A549 (cell line): Measurements from ENCODE around the gene SERPINB12. TPM values are rescaled to one million over a fixed set of nuclear protein-coding genes. Genes with fewer than 3 reads are reported as not detected.
A peak's percentile ranks its signal among the peaks of the same experiment; 100 is the strongest.

ENCODE experiments used
- ATAC-seq, 2 experiments: fragments of 200-7000 bp in 1 of 2; fragments of >200 bp in 1 of 2; cut with Nextera tagmentation in 1 of 2; cut with Tn5 transposase in 1 of 2; 3 replicates each; pipeline versions ENCODE4 v1.8.0 to v1.9.1; 2018 to 2020; ENCODE audit warnings: mild to moderate bottlenecking in 1 of 2, moderate library complexity in 1 of 2
- CTCF ChIA-PET: fragments of 300-600 bp; sonication (Branson Sonifier 250); formaldehyde crosslinking; extraction: SDS; loops from one replicate; lab custom pipeline; 2021; ENCODE audit warnings: antibody characterized with exemption, inconsistent platforms; lab: Yijun Ruan, JAX
- POLR2A ChIA-PET: fragments of 350-600 bp; formaldehyde crosslinking; extraction: SDS; loops from one replicate; lab custom pipeline; 2021; ENCODE audit warnings: antibody characterized with exemption, inconsistent platforms; lab: Yijun Ruan, JAX
- DNase-seq, 2 experiments: peaks; one replicate each; pipeline versions ENCODE4 v3.0.0 to v3.0.0-alpha.2; 2011 to 2016; ENCODE audit warnings: low read depth in 1 of 2, low spot score in 1 of 2
- FAIRE-seq: peaks from 2 replicates; lab custom pipeline; 2011; peaks lifted over from hg19 to GRCh38; lab: Jason Lieb, UNC
- H3K27ac ChIP-seq, 2 experiments: fragments of >200 bp; sonication (Bioruptor Twin); formaldehyde crosslinking; 3 replicates each; pipeline ENCODE4 v1.5.1; 2016 to 2017
- H3K4me1 ChIP-seq: fragments of >200 bp; sonication (Bioruptor Twin); formaldehyde crosslinking; 3 replicates; pipeline ENCODE4 v1.6.1; 2016
- H3K4me2 ChIP-seq: fragments of >200 bp; sonication (Bioruptor Twin); formaldehyde crosslinking; 3 replicates; pipeline ENCODE4 v1.6.1; 2016
- H3K4me3 ChIP-seq: fragments of >200 bp; sonication (Bioruptor Twin); formaldehyde crosslinking; 3 replicates; pipeline ENCODE4 v1.5.1; 2016
- H3K9me3 ChIP-seq: fragments of >200 bp; sonication (Bioruptor Twin); formaldehyde crosslinking; 3 replicates; pipeline ENCODE4 v1.6.1; 2016
- CBX8 ChIP-seq: fragments of 200-600 bp; sonication (generic); IDR thresholded peaks from 2 replicates; pipeline ENCODE4 v1.6.1; 2016
- CEBPB ChIP-seq, 2 experiments: fragments of >200 bp in 1 of 2; sonication (Bioruptor Twin) in 1 of 2; formaldehyde crosslinking in 1 of 2; IDR thresholded peaks; 2 replicates each; pipeline ENCODE4 v1.6.1; 2012 to 2016
- CHD2 ChIP-seq: fragments of 150-350 bp; IDR thresholded peaks from 2 replicates; pipeline ENCODE4 v1.6.1; 2014; ENCODE audit warnings: low read length; ENCODE audit not compliant: partially characterized antibody
- EHMT2 ChIP-seq: fragments of 200-600 bp; sonication (generic); IDR thresholded peaks from 2 replicates; pipeline ENCODE4 v1.6.1; 2016; ENCODE audit warnings: antibody characterized with exemption, low read depth, mild to moderate bottlenecking, moderate library complexity
- EP300 ChIP-seq, 2 experiments: fragments of >200 bp; sonication (Bioruptor Twin); formaldehyde crosslinking; IDR thresholded peaks; 2 replicates in 1 of 2; 3 replicates in 1 of 2; pipeline ENCODE4 v1.6.1; 2016 to 2017
- ESRRA ChIP-seq: fragments of 150-350 bp; IDR thresholded peaks from 2 replicates; pipeline ENCODE4 v1.6.1; 2014; ENCODE audit warnings: mild to moderate bottlenecking, low read length, borderline replicate concordance
- FOSL2 ChIP-seq, 2 experiments: fragments of 450-650 bp in 1 of 2; fragments of >200 bp in 1 of 2; sonication (Bioruptor Twin) in 1 of 2; formaldehyde crosslinking; IDR thresholded peaks; 2 replicates each; pipeline versions ENCODE4 v1.5.0 to v1.6.1; 2016 to 2020; ENCODE audit warnings: mild to moderate bottlenecking in 1 of 2, moderate library complexity in 1 of 2
- FOXS1 ChIP-seq: fragments of 250-450 bp; sonication (Bioruptor Pico); IDR thresholded peaks from 2 replicates; pipeline ENCODE4 v1.5.0; 2020; ENCODE audit warnings: mild to moderate bottlenecking, moderate library complexity
- HOXB13 ChIP-seq: fragments of 250-450 bp; sonication (Bioruptor Pico); IDR thresholded peaks from 2 replicates; pipeline ENCODE4 v1.5.0; 2020; ENCODE audit warnings: low read depth, mild to moderate bottlenecking, moderate library complexity
- JUN ChIP-seq, 2 experiments: fragments of >200 bp; sonication (Bioruptor Twin); formaldehyde crosslinking; IDR thresholded peaks; 2 replicates in 1 of 2; 3 replicates in 1 of 2; pipeline ENCODE4 v1.6.1; 2016 to 2017
- JUNB ChIP-seq: fragments of >200 bp; sonication (Bioruptor Twin); formaldehyde crosslinking; IDR thresholded peaks from 2 replicates; pipeline ENCODE4 v1.6.1; 2016
- NFE2L2 ChIP-seq: fragments of 150-350 bp; conservative IDR thresholded peaks from 2 replicates; pipeline ENCODE4 v1.6.1; 2014; ENCODE audit warnings: low read length
- NPAS2 ChIP-seq: fragments of 250-450 bp; sonication (Bioruptor Pico); IDR thresholded peaks from 2 replicates; pipeline ENCODE4 v1.8.0; 2022; ENCODE audit warnings: mild to moderate bottlenecking, moderate library complexity, borderline replicate concordance
- POLR2AphosphoS2 ChIP-seq: conservative IDR thresholded peaks from 2 replicates; pipeline ENCODE4 v1.6.1; 2012; ENCODE audit warnings: low read length, improper control_type of control experiment, inconsistent platforms
- RAD21 ChIP-seq, 2 experiments: fragments of >200 bp in 1 of 2; sonication (Bioruptor Twin) in 1 of 2; formaldehyde crosslinking in 1 of 2; IDR thresholded peaks in 1 of 2; conservative IDR thresholded peaks in 1 of 2; 2 replicates in 1 of 2; 3 replicates in 1 of 2; pipeline ENCODE4 v1.6.1; 2012 to 2018; ENCODE audit warnings: inconsistent platforms in 1 of 2
- RCOR1 ChIP-seq: fragments of 150-350 bp; IDR thresholded peaks from 2 replicates; pipeline ENCODE4 v1.6.1; 2014; ENCODE audit warnings: antibody characterized with exemption, low read length, low read depth
- RNF2 ChIP-seq: fragments of 200-600 bp; sonication (generic); IDR thresholded peaks from 2 replicates; pipeline ENCODE4 v1.6.1; 2016; ENCODE audit warnings: low read depth, mild to moderate bottlenecking, antibody characterized with exemption, moderate library complexity, borderline replicate concordance
- SMC3 ChIP-seq: fragments of >200 bp; sonication (Bioruptor Twin); formaldehyde crosslinking; IDR thresholded peaks from 3 replicates; pipeline ENCODE4 v1.6.1; 2018; ENCODE audit warnings: inconsistent platforms
- SREBF2 ChIP-seq: fragments of 450-650 bp; IDR thresholded peaks from 2 replicates; pipeline ENCODE4 v1.6.1; 2014; ENCODE audit warnings: mild to moderate bottlenecking, moderate library complexity
- TP53 ChIP-seq: fragments of 250-450 bp; sonication (Bioruptor Pico); IDR thresholded peaks from 2 replicates; pipeline ENCODE4 v1.5.0; 2021; ENCODE audit warnings: mild to moderate bottlenecking, moderate library complexity
- WGBS: methylation state at CpG from one replicate; pipeline ENCODE4 v1.1.6; 2017; ENCODE audit errors: missing lambda C conversion rate; 5-methylcytosine and 5-hydroxymethylcytosine counted together
- polyA plus RNA-seq, 4 experiments: library from polyadenylated mRNA; depleted of rRNA in 3 of 4; stranded (reverse); fragments of >200 nt; fragmentation: RNase III in 1 of 4; extraction: RNeasy Plus Mini Kit Qiagen cat#74134 plus additional on column Dnase treatment in 1 of 4; gene quantifications; 2 replicates in 3 of 4; 3 replicates in 1 of 4; pipeline ENCODE4 v1.2.3, GENCODE V29; 2011 to 2017
- TF ChIP-seq, protein P1 (sequence below): IDR thresholded peaks from 2 replicates; pipeline ENCODE4 v1.6.1; 2012
- TF ChIP-seq, protein P2 (sequence below): IDR thresholded peaks from 2 replicates; pipeline ENCODE4 v1.6.1; 2012
- TF ChIP-seq, protein P3 (sequence below): fragments of >200 bp; sonication (Bioruptor Twin); formaldehyde crosslinking; IDR thresholded peaks from 3 replicates; pipeline ENCODE4 v1.5.1; 2016

SERPINB12 gene
- polyA plus RNA-seq, 2 of the 4 experiments (the other 2 are of a cell fraction), result not detected

DNA sequence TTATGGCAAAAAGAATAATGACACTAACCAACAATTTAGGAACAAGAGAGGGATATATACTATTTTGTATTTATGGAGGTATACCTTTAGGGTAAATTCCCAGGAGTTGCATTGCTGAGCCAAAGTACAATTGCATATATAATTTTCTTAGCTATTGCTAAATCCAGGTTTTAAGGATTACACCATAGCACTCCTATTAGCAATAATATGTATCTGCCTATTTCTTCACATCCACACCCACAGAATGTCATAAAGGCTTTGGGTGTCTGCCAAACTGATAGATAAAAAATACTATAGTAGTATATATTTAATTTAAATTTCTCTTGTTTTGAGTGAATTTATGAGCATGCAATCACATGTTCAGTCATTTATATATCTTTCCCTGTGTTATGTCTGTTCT is 33.5 kb downstream of the SERPINB12 start:
- CTCF ChIA-PET, result no interaction called here
- ATAC-seq (no peak), FAIRE-seq (no peak), DNase-seq (no peak)
- H3K27ac ChIP-seq, result no peak overlapping the region
- POLR2A ChIA-PET, result no interaction called here
- H3K4me2 ChIP-seq, result no peak overlapping the region
- TF ChIP-seq FOSL2 (IDR thresholded peaks at IDR 0.05) (no peak), FOSL2 (CRISPR knock-in tag; IDR thresholded peaks at IDR 0.05) (no peak), EHMT2 (no peak), CBX8 (no peak), NFE2L2 (no peak), JUNB (no peak), JUN (IDR thresholded peaks at IDR 0.05) (no peak), ESRRA (no peak), RCOR1 (no peak)
- TF ChIP-seq, protein P1, sequence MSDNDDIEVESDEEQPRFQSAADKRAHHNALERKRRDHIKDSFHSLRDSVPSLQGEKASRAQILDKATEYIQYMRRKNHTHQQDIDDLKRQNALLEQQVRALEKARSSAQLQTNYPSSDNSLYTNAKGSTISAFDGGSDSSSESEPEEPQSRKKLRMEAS, result no peak
- no peaks in the 10 kb centered on the region for H3K9me3 ChIP-seq
- no peaks in the 10 kb centered on the region for H3K4me1 ChIP-seq
- H3K4me3 ChIP-seq, result no peak overlapping the region

DNA sequence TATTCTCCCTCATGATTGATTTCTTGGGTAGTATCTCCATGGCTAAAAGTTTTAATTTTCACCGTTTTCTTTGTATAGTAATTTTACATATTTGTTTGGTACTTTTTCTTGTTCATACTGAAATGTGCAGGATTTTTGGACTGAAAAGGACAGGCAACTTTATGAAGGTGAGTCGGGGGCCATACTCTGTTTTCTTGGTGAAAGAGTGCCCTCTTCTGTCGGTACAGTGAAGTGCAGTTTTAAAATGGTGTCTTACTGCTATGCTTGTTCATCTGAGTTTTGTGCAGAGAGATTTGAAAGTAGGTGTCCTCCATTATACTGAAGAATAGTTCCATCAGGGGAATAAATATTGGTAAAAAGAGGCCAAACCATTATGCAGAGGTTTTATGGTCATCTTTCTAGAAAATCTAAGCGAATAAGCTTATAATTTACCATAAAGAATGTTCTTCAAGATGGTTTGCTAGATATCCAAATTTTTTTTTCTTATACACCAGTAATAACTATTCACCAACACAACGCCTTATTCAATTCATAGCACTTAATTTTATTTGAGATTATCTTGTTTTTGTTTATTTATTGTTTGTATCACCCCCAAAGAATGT is 36.3 kb downstream of the SERPINB12 start:
- H3K9me3 ChIP-seq, result no peaks in the 10 kb centered on the region
- CTCF ChIA-PET, result interaction anchor here (0.6 to 4.8 kb wide), 13 partner anchors 13 to 868 kb away, joined by 3 to 31 read pairs (median 3); partner anchors contain the start of gene SERPINB12
- peak in 1 of 2 experiments; percentile 57; a peak in 3 of 6 replicates for ATAC-seq
- DNase-seq, result peak in 1 of 2 experiments; percentile 37
- H3K27ac ChIP-seq, result no peak overlapping the region
- TF ChIP-seq POLR2AphosphoS2 (no peak), RAD21 (conservative IDR thresholded peaks at IDR 0.05 in 1 of 2, IDR thresholded peaks at IDR 0.05 in 1 of 2) (peak; percentile 42 to 68; a peak in 4 of 5 replicates), SREBF2 (no peak), FOSL2 (IDR thresholded peaks at IDR 0.05) (no peak), FOSL2 (CRISPR knock-in tag; IDR thresholded peaks at IDR 0.05) (no peak), NPAS2 (CRISPR knock-in tag) (no peak), CBX8 (no peak), HOXB13 (no peak), CEBPB (IDR thresholded peaks at IDR 0.05) (no peak), FOXS1 (CRISPR knock-in tag) (no peak), CHD2 (no peak), RCOR1 (no peak), TP53 (CRISPR knock-in tag) (no peak), RNF2 (no peak), EP300 (IDR thresholded peaks at IDR 0.05) (no peak), SMC3 (peak; percentile 37; the same call in 1 of the 3 replicates)
- TF ChIP-seq, protein P2, sequence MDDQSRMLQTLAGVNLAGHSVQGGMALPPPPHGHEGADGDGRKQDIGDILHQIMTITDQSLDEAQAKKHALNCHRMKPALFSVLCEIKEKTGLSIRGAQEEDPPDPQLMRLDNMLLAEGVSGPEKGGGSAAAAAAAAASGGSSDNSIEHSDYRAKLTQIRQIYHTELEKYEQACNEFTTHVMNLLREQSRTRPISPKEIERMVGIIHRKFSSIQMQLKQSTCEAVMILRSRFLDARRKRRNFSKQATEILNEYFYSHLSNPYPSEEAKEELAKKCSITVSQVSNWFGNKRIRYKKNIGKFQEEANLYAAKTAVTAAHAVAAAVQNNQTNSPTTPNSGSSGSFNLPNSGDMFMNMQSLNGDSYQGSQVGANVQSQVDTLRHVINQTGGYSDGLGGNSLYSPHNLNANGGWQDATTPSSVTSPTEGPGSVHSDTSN, result no peak
- TF ChIP-seq, protein P3, sequence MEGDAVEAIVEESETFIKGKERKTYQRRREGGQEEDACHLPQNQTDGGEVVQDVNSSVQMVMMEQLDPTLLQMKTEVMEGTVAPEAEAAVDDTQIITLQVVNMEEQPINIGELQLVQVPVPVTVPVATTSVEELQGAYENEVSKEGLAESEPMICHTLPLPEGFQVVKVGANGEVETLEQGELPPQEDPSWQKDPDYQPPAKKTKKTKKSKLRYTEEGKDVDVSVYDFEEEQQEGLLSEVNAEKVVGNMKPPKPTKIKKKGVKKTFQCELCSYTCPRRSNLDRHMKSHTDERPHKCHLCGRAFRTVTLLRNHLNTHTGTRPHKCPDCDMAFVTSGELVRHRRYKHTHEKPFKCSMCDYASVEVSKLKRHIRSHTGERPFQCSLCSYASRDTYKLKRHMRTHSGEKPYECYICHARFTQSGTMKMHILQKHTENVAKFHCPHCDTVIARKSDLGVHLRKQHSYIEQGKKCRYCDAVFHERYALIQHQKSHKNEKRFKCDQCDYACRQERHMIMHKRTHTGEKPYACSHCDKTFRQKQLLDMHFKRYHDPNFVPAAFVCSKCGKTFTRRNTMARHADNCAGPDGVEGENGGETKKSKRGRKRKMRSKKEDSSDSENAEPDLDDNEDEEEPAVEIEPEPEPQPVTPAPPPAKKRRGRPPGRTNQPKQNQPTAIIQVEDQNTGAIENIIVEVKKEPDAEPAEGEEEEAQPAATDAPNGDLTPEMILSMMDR, result peak; percentile 50
- TF ChIP-seq, all 56 proteins: peak for 3
- Histone ChIP-seq H3K4me3 (no peak overlapping the region), H3K4me2 (no peak overlapping the region), H3K4me1 (no peaks in the 10 kb centered on the region)
- 6% methylated on average over 5 of the region's 5 CpGs for WGBS
- FAIRE-seq, result no peak
- POLR2A ChIA-PET, result no interaction called here
